PC-9 (cell line): Measurements from ENCODE around the gene TMEM94. TPM values are rescaled to one million over a fixed set of nuclear protein-coding genes. Genes with fewer than 3 reads are reported as not detected.

ENCODE experiments used
- BruUV-seq: library from RNA; stranded (reverse); fragments of 400-500 nt; replicated peaks from 2 replicates; lab custom pipeline; 2021; lab: Mats Ljungman, UMichigan
- CTCF ChIA-PET: fragments of 300-600 bp; sonication (Branson Sonifier 250); formaldehyde crosslinking; loops from one replicate; lab custom pipeline; 2022; ENCODE audit warnings: antibody characterized with exemption; lab: Charles Lee
- POLR2A ChIA-PET: fragments of 300-600 bp; sonication (Branson Sonifier 250); formaldehyde crosslinking; loops from one replicate; lab custom pipeline; 2022; ENCODE audit warnings: antibody characterized with exemption; ENCODE audit not compliant: unreplicated experiment; lab: Charles Lee
- DNase-seq, 2 experiments: peaks; one replicate each; pipeline versions ENCODE4 v3.0.0 to v3.0.0-alpha.2; 2015 to 2022; ENCODE audit warnings: mixed read lengths in 1 of 2
- H2AFZ ChIP-seq: fragments of 200-600 bp; sonication (generic); 2 replicates; pipeline ENCODE4 v1.8.1; 2017; ENCODE audit warnings: antibody characterized with exemption
- H3F3A ChIP-seq: fragments of 200-600 bp; sonication (generic); 2 replicates; pipeline ENCODE4 v1.8.1; 2017; ENCODE audit warnings: antibody characterized with exemption, mild to moderate bottlenecking, low read depth; ENCODE audit not compliant: insufficient read depth
- H3K27ac ChIP-seq: fragments of 200-600 bp; sonication (generic); 2 replicates; pipeline ENCODE4 v1.6.1; 2016; ENCODE audit warnings: mixed run types
- H3K27me3 ChIP-seq: fragments of 200-600 bp; sonication (generic); 2 replicates; pipeline ENCODE4 v1.6.1; 2016; ENCODE audit warnings: low read depth, mixed run types; ENCODE audit not compliant: insufficient read depth
- H3K36me3 ChIP-seq: fragments of 200-600 bp; sonication (generic); 2 replicates; pipeline ENCODE4 v1.6.1; 2016; ENCODE audit warnings: low read depth, mixed run types
- H3K4me1 ChIP-seq: fragments of 200-600 bp; sonication (generic); replicated peaks from 2 replicates; pipeline ENCODE4 v1.6.1; 2016; ENCODE audit warnings: mixed run types; ENCODE audit not compliant: insufficient read depth
- H3K4me2 ChIP-seq: fragments of 200-600 bp; sonication (generic); 2 replicates; pipeline ENCODE4 v1.6.1; 2017; ENCODE audit warnings: mixed run types
- H3K4me3 ChIP-seq: fragments of 200-600 bp; sonication (generic); 2 replicates; pipeline ENCODE4 v1.6.1; 2016; ENCODE audit warnings: mixed run types
- H3K79me2 ChIP-seq: fragments of 200-600 bp; sonication (generic); 2 replicates; pipeline ENCODE4 v1.6.1; 2017; ENCODE audit warnings: low read depth, mixed run types
- H3K9me2 ChIP-seq: fragments of 200-600 bp; sonication (generic); 2 replicates; pipeline ENCODE4 v1.8.1; 2017; ENCODE audit warnings: mild to moderate bottlenecking; ENCODE audit not compliant: insufficient read depth
- H3K9me3 ChIP-seq: fragments of 200-600 bp; sonication (generic); 2 replicates; pipeline ENCODE4 v1.8.1; 2016; ENCODE audit warnings: low read depth; ENCODE audit not compliant: insufficient read depth
- H4K20me1 ChIP-seq: fragments of 200-600 bp; sonication (generic); 2 replicates; pipeline ENCODE4 v1.8.1; 2017; ENCODE audit not compliant: insufficient read depth
- CTCF ChIP-seq: fragments of 200-600 bp; sonication (generic); conservative IDR thresholded peaks from 2 replicates; pipeline ENCODE4 v1.6.1; 2017; ENCODE audit warnings: mixed run types, antibody characterized with exemption, mild to moderate bottlenecking, moderate library complexity
- EZH2 ChIP-seq: fragments of 200-600 bp; sonication (generic); IDR thresholded peaks from 2 replicates; pipeline ENCODE4 v1.8.0; 2017; ENCODE audit warnings: antibody characterized with exemption, low read depth
- intact Hi-C: fragments of 100-400 bp; cut with micrococcal nuclease; formaldehyde crosslinking; loops from one replicate; pipeline ENCODE4 v1.10.0; 2022; ENCODE audit not compliant: unreplicated experiment
- total RNA-seq: library from RNA; stranded (reverse); gene quantifications from 2 replicates; pipeline ENCODE4 v1.2.3, GENCODE V29; 2021

Gene TMEM94
- total RNA-seq, 1 experiment from 2014 or later = 78.9 TPM

GRCh38 chr17:75524970-75525805, 68.8 kb downstream of the TMEM94 start, which contains the start of gene LLGL2:
TSS of gene LLGL2 (plus strand) at chr17:75525697. CDS start at chr17:75543427, 17,730 bp downstream.
- Histone ChIP-seq H3K9me3 (no peaks in the 10 kb centered on the region), H3K79me2 (peaks cover 36% of the 10 kb centered on the region), H3K4me1 (peaks cover 21% of the 10 kb centered on the region), H3K27me3 (no peaks in the 10 kb centered on the region), H4K20me1 (no peaks in the 10 kb centered on the region; the same call in 1 of the 2 replicates), H3K27ac (peak within 1 kb of the TSS; percentile 55), H3K36me3 (no peaks in the 10 kb centered on the region), H3F3A (peaks cover 21% of the 10 kb centered on the region; the same call in 1 of the 2 replicates), H3K9me2 (no peaks in the 10 kb centered on the region), H2AFZ (peak within 1 kb of the TSS; percentile 99), H3K4me2 (peak within 1 kb of the TSS; percentile 99), H3K4me3 (peak within 1 kb of the TSS; percentile 100)
- peak; percentile 77 to 95 for DNase-seq
- ChIA-PET CTCF (interaction anchor here (0.5 to 2.3 kb wide), 9 partner anchors 9 to 1211 kb away, joined by 3 to 15 read pairs (median 5); partner anchors contain the start of genes SLC25A19 and TSEN54), POLR2A (interaction anchor here (0.5 to 2.5 kb wide), 13 partner anchors 9 to 837 kb away, joined by 3 to 35 read pairs (median 4); partner anchors contain the start of genes MIF4GD and TSEN54)
- BruUV-seq = TSS peak; percentile 48
- intact Hi-C loops = loop anchor here (2.0 kb wide), 1 partner anchor 64 kb away; no protein-coding TSS in a partner anchor
- TF ChIP-seq CTCF (peak; percentile 60), EZH2 (no peak)

- peak overlapping the region; percentile 55 for H3K27ac ChIP-seq
- H3K4me3 ChIP-seq = peak overlapping the region; percentile 79
- H3F3A ChIP-seq = peaks cover 24% of the 10 kb centered on the region; the same call in 1 of the 2 replicates
- H3K9me3 ChIP-seq = no peaks in the 10 kb centered on the region
- peak in 1 of 2 experiments; percentile 45 for DNase-seq
- no peaks in the 10 kb centered on the region for H3K36me3 ChIP-seq
- H4K20me1 ChIP-seq = no peaks in the 10 kb centered on the region; the same call in 1 of the 2 replicates
- peaks cover 44% of the 10 kb centered on the region for H3K79me2 ChIP-seq
- peak overlapping the region; percentile 99 for H3K4me2 ChIP-seq
- TF ChIP-seq CTCF = 0 out of 2 replicates have a peak, but pooled peaks have one; percentile 12
- no peak for TF ChIP-seq EZH2
- BruUV-seq = TSS peak; percentile 34
- peak overlapping the region; percentile 85 for H2AFZ ChIP-seq
- peaks cover 26% of the 10 kb centered on the region for H3K4me1 ChIP-seq
- ChIA-PET CTCF (interaction anchor here (0.5 to 2.3 kb wide), 4 partner anchors 9 to 131 kb away, joined by 5 to 15 read pairs (median 6); partner anchors contain the start of gene TSEN54), POLR2A (interaction anchor here (0.5 to 2.5 kb wide), 14 partner anchors 10 to 836 kb away, joined by 3 to 35 read pairs (median 4); partner anchors contain the start of genes MIF4GD and TSEN54)
- no peaks in the 10 kb centered on the region for H3K9me2 ChIP-seq
- no peaks in the 10 kb centered on the region for H3K27me3 ChIP-seq
- intact Hi-C loops = loop anchor here (2.0 kb wide), 2 partner anchors 31 to 63 kb away; no protein-coding TSS in a partner anchor
These were observed 69.5 kb downstream of the TMEM94 start for GRCh38 chr17:75525806-75526554.
